Nephron progenitor cell (in vitro differentiated cells): ENCODE results near the gene SNTB2.

ENCODE experiments used
- DNase-seq: peaks from one replicate; pipeline ENCODE4 v3.0.0; 2021
- H3K27ac Mint-ChIP-seq: 2 replicates; pipeline ENCODE4 v1.8.0; 2021; ENCODE audit warnings: mild to moderate bottlenecking, moderate library complexity, mixed read lengths
- H3K27me3 Mint-ChIP-seq: 2 replicates; pipeline ENCODE4 v1.8.0; 2021; ENCODE audit warnings: mild to moderate bottlenecking, low read depth, mixed read lengths; ENCODE audit not compliant: poor library complexity
- H3K36me3 Mint-ChIP-seq: 2 replicates; pipeline ENCODE4 v1.8.0; 2021; ENCODE audit warnings: low read depth, mixed read lengths
- H3K4me1 Mint-ChIP-seq: 2 replicates; pipeline ENCODE4 v1.8.0; 2021; ENCODE audit warnings: mixed read lengths
- H3K4me3 Mint-ChIP-seq: 2 replicates; pipeline ENCODE4 v1.8.0; 2021; ENCODE audit warnings: mild to moderate bottlenecking, moderate library complexity, mixed read lengths
- H3K9me3 Mint-ChIP-seq: 2 replicates; pipeline ENCODE4 v1.8.0; 2021; ENCODE audit warnings: mild to moderate bottlenecking, moderate library complexity, mixed read lengths
- CTCF ChIP-seq: fragments of 200-600 bp; sonication (generic); IDR thresholded peaks from 2 replicates; pipeline ENCODE4 v1.5.0; 2021; ENCODE audit warnings: antibody characterized with exemption

SNTB2 gene

DNA sequence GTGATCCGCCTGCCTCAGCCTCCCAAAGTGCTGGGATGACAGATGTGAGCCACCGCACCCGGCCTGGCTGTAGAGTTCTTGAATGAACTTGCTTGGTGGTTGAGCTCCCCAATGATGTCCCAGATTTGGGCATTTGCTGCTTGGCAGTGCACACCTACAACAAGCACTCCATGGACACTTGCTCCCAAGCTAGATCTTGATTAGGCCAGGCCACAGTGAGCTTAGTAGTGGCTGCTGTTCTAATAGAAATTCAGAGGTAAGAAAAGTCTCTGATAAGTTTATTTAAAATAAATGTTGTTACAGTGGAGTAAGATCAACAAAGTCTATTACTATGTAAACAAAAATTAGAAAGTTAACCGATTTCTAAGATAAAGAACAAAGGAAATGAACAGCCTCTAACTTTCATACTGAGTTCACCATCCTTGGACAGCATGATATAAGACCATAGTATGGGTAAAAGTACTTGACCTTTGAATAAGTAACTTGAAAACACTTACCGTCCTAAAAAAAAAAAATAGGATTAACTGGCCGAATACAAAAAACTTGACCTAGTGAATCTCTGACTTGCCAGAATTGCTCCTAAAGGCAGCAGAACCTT, 163.7 kb downstream of the SNTB2 start:
- H3K9me3 Mint-ChIP-seq: no peaks in the 10 kb centered on the region
- H3K27ac Mint-ChIP-seq: no peak overlapping the region
- no peaks in the 10 kb centered on the region for H3K4me1 Mint-ChIP-seq
- H3K4me3 Mint-ChIP-seq: no peak overlapping the region
- peaks cover 30% of the 10 kb centered on the region for H3K36me3 Mint-ChIP-seq
- DNase-seq: no peak
- no peak for TF ChIP-seq CTCF
- H3K27me3 Mint-ChIP-seq: peaks cover 7% of the 10 kb centered on the region

GRCh38 chr16:69351309-69352027, 164.5 kb downstream of the SNTB2 start, which contains the start of gene TMED6:
TMED6 (minus strand) TSS chr16:69351786; CDS start chr16:69351753, 33 bp downstream.
- no peak for DNase-seq
- H3K4me3 Mint-ChIP-seq: no peak within 1 kb of the TSS
- no peaks in the 10 kb centered on the region for H3K4me1 Mint-ChIP-seq
- H3K27me3 Mint-ChIP-seq: peaks cover 8% of the 10 kb centered on the region
- TF ChIP-seq CTCF: no peak
- peak within 1 kb of the TSS; percentile 30 for H3K27ac Mint-ChIP-seq
- H3K36me3 Mint-ChIP-seq: peaks cover 37% of the 10 kb centered on the region
- H3K9me3 Mint-ChIP-seq: no peaks in the 10 kb centered on the region
